ENCODE data around the gene CDO1.
A peak's percentile ranks its signal among the peaks of the same experiment; 100 is the strongest.

The CDO1 gene

DNA sequence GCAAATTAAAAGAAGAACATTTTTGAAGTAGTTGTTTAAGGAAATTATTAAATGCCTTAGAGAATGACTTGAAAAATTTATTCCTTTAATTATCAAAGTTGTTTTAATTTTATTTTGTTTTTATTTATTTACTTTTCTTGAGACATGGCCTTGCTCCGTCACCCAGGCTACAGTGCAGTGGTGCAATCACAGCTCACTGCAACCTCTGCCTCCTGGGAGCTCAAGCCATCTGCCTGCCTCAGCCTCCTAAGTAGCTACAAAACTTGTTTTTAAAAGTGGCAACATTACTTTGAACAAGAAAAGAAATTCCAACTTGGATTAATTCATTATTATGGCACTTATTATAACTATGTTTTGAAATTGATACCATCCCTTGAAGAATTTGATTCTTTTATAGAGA is 29.0 kb downstream of the CDO1 start:
- no peak for DNase-seq (ENCODE audit: low read depth in 2 of 2)

GRCh38 chr5:115785381-115786065 is 30.9 kb downstream of the CDO1 start:
- no peak for DNase-seq (ENCODE audit: low read depth in 2 of 2)

DNA sequence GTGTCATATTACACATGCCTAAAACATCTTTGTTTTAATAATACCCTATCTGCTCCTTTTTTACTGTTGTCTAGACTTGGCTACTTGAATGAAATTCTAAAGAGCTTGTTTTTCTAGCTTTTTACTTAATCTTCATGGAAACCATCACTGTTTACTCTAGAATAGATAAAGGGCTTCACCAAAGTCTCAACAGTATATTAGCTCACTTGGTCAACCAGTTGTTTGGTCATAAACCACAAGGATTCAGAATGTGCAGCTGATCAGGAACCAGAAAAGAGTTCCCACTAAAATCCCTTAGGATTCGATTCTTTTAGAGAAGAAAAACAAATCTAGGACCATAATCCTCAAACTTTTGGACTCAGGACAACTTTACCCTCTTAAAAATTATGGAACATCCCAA is 38.0 kb downstream of the CDO1 start:
- DNase-seq (ENCODE audit: low read depth in 2 of 2): no peak

GRCh38 chr5:115776989-115777388 is 39.5 kb downstream of the CDO1 start:
- DNase-seq (ENCODE audit: low read depth in 2 of 2): no peak

GRCh38 chr5:115775999-115776398 is 40.5 kb downstream of the CDO1 start:
- no peak for DNase-seq (ENCODE audit: low read depth in 2 of 2)

DNA sequence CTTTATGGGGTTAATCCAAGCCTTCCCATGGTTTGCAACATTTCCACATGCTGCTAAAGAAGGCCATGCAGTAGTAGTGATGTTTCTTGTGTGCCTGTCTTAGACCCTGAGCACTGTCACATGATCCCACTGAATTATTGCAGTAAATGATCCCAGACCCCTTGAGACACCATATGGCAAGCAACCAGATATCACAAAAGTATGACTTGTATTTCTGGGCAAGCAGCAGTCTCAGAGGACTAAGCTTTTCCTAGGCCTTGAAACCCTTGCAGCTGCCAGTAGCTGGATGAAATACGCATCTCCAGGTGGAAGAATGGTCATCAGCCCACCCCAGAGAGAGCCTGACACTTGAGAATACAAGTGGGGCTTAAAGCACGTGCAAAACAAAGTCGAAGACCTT is 41.8 kb downstream of the CDO1 start:
- DNase-seq (ENCODE audit: low read depth in 2 of 2): no peak

- no peak for DNase-seq (ENCODE audit: low read depth in 2 of 2)
Measured at GRCh38 chr5:115772731-115773475, 43.6 kb downstream of the CDO1 start.

DNA sequence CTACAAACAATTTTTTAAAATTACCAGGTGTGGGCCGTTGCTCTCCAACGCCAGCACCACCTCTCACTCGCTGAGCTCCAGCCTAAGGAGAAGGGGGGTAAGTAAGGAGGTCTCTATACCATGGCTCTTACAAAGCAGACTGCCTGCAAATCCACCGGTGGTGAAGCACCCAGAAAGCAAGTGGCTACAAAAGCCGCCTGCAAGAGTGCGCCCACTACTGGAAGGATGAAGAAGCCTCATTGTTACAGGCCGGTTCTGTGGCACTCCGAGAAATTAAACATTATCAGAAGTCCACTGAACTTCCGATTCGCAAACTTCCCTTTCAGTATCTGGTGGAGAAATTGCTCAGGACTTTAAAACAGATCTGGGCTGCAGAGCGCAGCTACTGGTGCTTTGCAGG is 46.0 kb downstream of the CDO1 start:
- DNase-seq (ENCODE audit: low read depth in 2 of 2): peak in 1 of 2 donors; percentile 8

DNA sequence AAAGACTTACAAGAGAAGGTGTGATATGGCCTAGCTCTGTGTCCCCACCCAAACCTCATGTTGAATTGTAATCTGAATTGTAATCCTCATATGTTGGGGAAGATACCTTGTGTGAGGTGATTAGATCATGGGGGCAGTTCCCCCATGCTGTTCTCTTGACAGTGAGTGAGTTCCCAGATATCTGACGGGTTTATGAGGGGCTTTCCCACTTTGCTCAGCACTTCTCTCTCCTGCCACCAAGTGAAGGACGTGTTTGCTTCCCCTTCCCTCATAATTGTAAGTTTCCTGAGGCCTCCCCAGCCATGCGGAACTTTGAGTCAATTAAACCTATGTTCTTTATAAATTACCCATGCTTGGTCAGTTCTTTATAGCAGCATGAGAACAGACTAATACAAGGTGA is 49.0 kb downstream of the CDO1 start:
- no peak for DNase-seq (ENCODE audit: low read depth in 2 of 2)

DNA sequence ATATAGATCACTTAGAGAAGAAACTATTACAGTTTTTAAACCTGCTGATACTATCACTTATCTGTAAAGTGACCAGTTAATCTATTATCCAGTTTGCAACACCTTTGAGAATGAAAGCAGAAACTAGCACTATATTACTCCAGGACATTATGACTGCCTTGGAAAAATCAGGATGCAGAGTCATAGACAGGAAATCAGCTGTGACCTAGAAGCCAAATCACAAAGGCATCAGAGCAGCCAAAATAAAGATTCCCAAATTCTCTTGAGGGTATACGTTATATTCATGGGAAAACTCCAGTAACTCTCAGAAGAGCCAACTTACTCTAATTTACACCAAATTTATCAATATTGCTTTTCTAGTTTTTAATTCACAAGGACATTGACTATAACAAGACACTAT is 49.9 kb downstream of the CDO1 start:
- no peak for DNase-seq (ENCODE audit: low read depth in 2 of 2)

DNA sequence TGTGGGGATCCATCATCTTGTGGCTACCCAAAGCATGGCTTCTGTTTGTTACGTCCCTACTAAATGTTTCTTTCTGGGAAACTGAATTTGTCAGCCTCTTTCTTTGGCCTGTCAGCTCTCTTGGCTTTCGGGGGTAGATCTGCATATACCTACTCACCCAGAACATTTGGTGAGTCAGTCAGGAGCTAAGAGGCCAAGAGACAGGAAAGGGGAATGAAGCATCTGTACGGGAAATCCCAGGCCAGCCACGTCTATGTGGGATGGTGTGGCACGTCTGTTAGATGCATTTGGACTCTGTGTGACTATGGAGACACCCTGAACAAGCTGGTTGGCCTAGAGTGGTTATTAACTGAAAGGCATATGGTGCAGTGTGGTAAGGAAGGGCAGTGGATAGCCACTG is 58.1 kb downstream of the CDO1 start:
- DNase-seq (ENCODE audit: low read depth in 2 of 2): no peak

DNA sequence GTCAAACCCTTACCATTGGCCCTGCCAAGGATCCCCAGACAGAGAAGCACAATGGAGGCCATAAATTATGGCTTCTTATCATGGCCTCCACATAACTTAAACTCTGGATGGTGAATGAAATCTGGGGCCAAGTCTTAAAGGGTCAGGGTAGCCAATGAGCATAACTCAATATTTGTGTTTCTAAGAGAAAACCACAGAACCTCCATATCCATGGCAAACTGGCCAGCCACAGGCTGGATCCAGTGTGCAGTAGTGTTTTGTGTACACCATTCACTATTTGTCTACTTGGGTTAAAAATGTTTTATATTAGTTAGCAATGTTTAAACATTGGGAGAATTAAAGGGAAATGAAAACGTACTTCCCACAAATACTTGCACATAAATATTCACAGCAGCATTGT is 60.8 kb downstream of the CDO1 start:
- no peak for DNase-seq (ENCODE audit: low read depth in 2 of 2)

Data from stimulated activated CD4-positive, alpha-beta T cell treated with anti-CD3 and anti-CD28 coated beads, Interleukin-4, amount 100 ng/mL, for 48 hours (primary cell).